ENCODE measurements around the gene CD82. TPM values are rescaled to one million over a fixed set of nuclear protein-coding genes. Genes with fewer than 3 reads are reported as not detected.

Gene CD82
- total RNA-seq, 1 experiment from 2014 or later: 32.6 TPM

- Mint-ChIP-seq H3K4me3 (ENCODE audit: low read depth, unreplicated experiment) (no peak overlapping the region), H3K27me3 (ENCODE audit: unreplicated experiment) (no peaks in the 10 kb centered on the region), H3K4me1 (ENCODE audit: low read depth, unreplicated experiment) (peaks cover 8% of the 10 kb centered on the region), H3K36me3 (ENCODE audit: insufficient read depth, unreplicated experiment) (no peaks in the 10 kb centered on the region), H3K27ac (ENCODE audit: unreplicated experiment) (no peak overlapping the region), H3K9me3 (ENCODE audit: low read depth, unreplicated experiment) (no peaks in the 10 kb centered on the region)
- CTCF ChIA-PET: no interaction called here
- intact Hi-C loops (cut with micrococcal nuclease; ENCODE audit: unreplicated experiment): no loop called here
- BruUV-seq (replicated peaks): no TSS peak
- TF ChIP-seq CTCF (IDR thresholded peaks at IDR 0.05; ENCODE audit: unreplicated experiment): no peak
- no peak for DNase-seq
Observed at GRCh38 chr11:44605965-44606364, 40.5 kb downstream of the CD82 start.

GRCh38 chr11:44606472-44606871 is 41.0 kb downstream of the CD82 start:
- CTCF ChIA-PET: no interaction called here
- no peak overlapping the region for H3K4me3 Mint-ChIP-seq (ENCODE audit: low read depth, unreplicated experiment)
- H3K27me3 Mint-ChIP-seq (ENCODE audit: unreplicated experiment): no peaks in the 10 kb centered on the region
- DNase-seq: no peak
- H3K9me3 Mint-ChIP-seq (ENCODE audit: low read depth, unreplicated experiment): no peaks in the 10 kb centered on the region
- H3K36me3 Mint-ChIP-seq (ENCODE audit: insufficient read depth, unreplicated experiment): no peaks in the 10 kb centered on the region
- peaks cover 8% of the 10 kb centered on the region for H3K4me1 Mint-ChIP-seq (ENCODE audit: low read depth, unreplicated experiment)
- TF ChIP-seq CTCF (IDR thresholded peaks at IDR 0.05; ENCODE audit: unreplicated experiment): no peak
- intact Hi-C loops (cut with micrococcal nuclease; ENCODE audit: unreplicated experiment): no loop called here
- H3K27ac Mint-ChIP-seq (ENCODE audit: unreplicated experiment): no peak overlapping the region
- no TSS peak for BruUV-seq (replicated peaks)

- DNase-seq: no peak
- Mint-ChIP-seq H3K36me3 (ENCODE audit: insufficient read depth, unreplicated experiment) (no peaks in the 10 kb centered on the region), H3K4me3 (ENCODE audit: low read depth, unreplicated experiment) (no peak overlapping the region), H3K9me3 (ENCODE audit: low read depth, unreplicated experiment) (no peaks in the 10 kb centered on the region), H3K27me3 (ENCODE audit: unreplicated experiment) (no peaks in the 10 kb centered on the region), H3K27ac (ENCODE audit: unreplicated experiment) (no peak overlapping the region), H3K4me1 (ENCODE audit: low read depth, unreplicated experiment) (peaks cover 8% of the 10 kb centered on the region)
- CTCF ChIA-PET: no interaction called here
- TF ChIP-seq CTCF (IDR thresholded peaks at IDR 0.05; ENCODE audit: unreplicated experiment): no peak
- BruUV-seq (replicated peaks): no TSS peak
- intact Hi-C loops (cut with micrococcal nuclease; ENCODE audit: unreplicated experiment): no loop called here
Observed at GRCh38 chr11:44607319-44607962, 42.0 kb downstream of the CD82 start.

GRCh38 chr11:44607987-44608386 is 42.5 kb downstream of the CD82 start:
- CTCF ChIA-PET: no interaction called here
- Mint-ChIP-seq H3K4me1 (ENCODE audit: low read depth, unreplicated experiment) (peaks cover 8% of the 10 kb centered on the region), H3K4me3 (ENCODE audit: low read depth, unreplicated experiment) (no peak overlapping the region), H3K36me3 (ENCODE audit: insufficient read depth, unreplicated experiment) (no peaks in the 10 kb centered on the region), H3K9me3 (ENCODE audit: low read depth, unreplicated experiment) (no peaks in the 10 kb centered on the region), H3K27ac (ENCODE audit: unreplicated experiment) (no peak overlapping the region), H3K27me3 (ENCODE audit: unreplicated experiment) (no peaks in the 10 kb centered on the region)
- TF ChIP-seq CTCF (IDR thresholded peaks at IDR 0.05; ENCODE audit: unreplicated experiment): no peak
- intact Hi-C loops (cut with micrococcal nuclease; ENCODE audit: unreplicated experiment): no loop called here
- DNase-seq: no peak
- BruUV-seq (replicated peaks): no TSS peak
